ES-I3 (cell line): ENCODE measurements around the gene OR8D2.
"Not testable (repeated sequence)": the region's sequence is repeated elsewhere in the genome, so short reads cannot be mapped to it uniquely, and the experiment has no call there.

Source experiments
- H3K36me3 ChIP-seq: 2 replicates; pipeline ENCODE4 v1.6.1; 2013; ENCODE audit warnings: mild to moderate bottlenecking, low read length, control low read depth, moderate library complexity; ENCODE audit not compliant: insufficient read depth
- H3K4me1 ChIP-seq: 2 replicates; pipeline ENCODE4 v1.6.1; 2013; ENCODE audit warnings: mild to moderate bottlenecking, control low read depth, low read length; ENCODE audit not compliant: insufficient read depth
- H3K9ac ChIP-seq: 2 replicates; pipeline ENCODE4 v1.6.1; 2013; ENCODE audit warnings: low read depth, mild to moderate bottlenecking, low read length, moderate library complexity
- H3K9me3 ChIP-seq: 2 replicates; pipeline ENCODE4 v1.6.1; 2013; ENCODE audit warnings: mild to moderate bottlenecking, low read length, moderate library complexity; ENCODE audit not compliant: control insufficient read depth, insufficient read depth

Gene OR8D2

GRCh38 chr11:124310721-124311120 lies 9.3 kb downstream of the OR8D2 start:
- H3K9me3 ChIP-seq = no peaks in the 10 kb centered on the region
- H3K4me1 ChIP-seq = no peaks in the 10 kb centered on the region
- no peaks in the 10 kb centered on the region for H3K36me3 ChIP-seq
- H3K9ac ChIP-seq = no peak overlapping the region

GRCh38 chr11:124307093-124307492 lies 12.9 kb downstream of the OR8D2 start:
- Histone ChIP-seq H3K36me3 (no peaks in the 10 kb centered on the region), H3K4me1 (peaks cover 5% of the 10 kb centered on the region; the same call in 1 of the 2 replicates), H3K9ac (no peak overlapping the region), H3K9me3 (no peaks in the 10 kb centered on the region)

- H3K9me3 ChIP-seq = no peaks in the 10 kb centered on the region
- H3K4me1 ChIP-seq = peaks cover 13% of the 10 kb centered on the region; the same call in 1 of the 2 replicates
- no peaks in the 10 kb centered on the region for H3K36me3 ChIP-seq
- H3K9ac ChIP-seq = no peak overlapping the region
These were observed 17.5 kb downstream of the OR8D2 start for GRCh38 chr11:124302347-124303125.

DNA sequence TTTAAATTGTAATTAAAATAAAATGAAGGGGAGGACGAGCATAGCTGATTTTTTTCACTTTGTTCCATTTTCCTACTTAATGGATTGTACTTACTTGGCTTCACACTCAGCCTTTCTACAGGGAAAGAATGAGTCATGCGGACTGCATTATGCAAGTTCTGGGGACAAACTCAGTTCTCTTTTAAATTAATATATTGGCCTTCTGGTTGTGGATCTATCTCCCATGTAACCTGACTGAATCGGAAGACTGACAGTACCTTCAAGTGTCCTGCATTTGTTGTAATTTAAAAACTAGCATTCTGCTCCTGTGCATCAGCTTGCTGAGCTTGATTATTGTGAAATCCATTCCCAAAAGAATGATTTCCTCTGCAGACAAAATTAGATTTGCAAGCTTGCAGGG lies 18.4 kb downstream of the OR8D2 start:
- H3K4me1 ChIP-seq = peaks cover 13% of the 10 kb centered on the region; the same call in 1 of the 2 replicates
- H3K9ac ChIP-seq = no peak overlapping the region
- H3K9me3 ChIP-seq = no peaks in the 10 kb centered on the region
- H3K36me3 ChIP-seq = no peaks in the 10 kb centered on the region

GRCh38 chr11:124297921-124298320 lies 22.1 kb downstream of the OR8D2 start:
- Histone ChIP-seq H3K36me3 (no peaks in the 10 kb centered on the region), H3K4me1 (peaks cover 13% of the 10 kb centered on the region; the same call in 1 of the 2 replicates), H3K9me3 (no peaks in the 10 kb centered on the region), H3K9ac (no peak overlapping the region)

DNA sequence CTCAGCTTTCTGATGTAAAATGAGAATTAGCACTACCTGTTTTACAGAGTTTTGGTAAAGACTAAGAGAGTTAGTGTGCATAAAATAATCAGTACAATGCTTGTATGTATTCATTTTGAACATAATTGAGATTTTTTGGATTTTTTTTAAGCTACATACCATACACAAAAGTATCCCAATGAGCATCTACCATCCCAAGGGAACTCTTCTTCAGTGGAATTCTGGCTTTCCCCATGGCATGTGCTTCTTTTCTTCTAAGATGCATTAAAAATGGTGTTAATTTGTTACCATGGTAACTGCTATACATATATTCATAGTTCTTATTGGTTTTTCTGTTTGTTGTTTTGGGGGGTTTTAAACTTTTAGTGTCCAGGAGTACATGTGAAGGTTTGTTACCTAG lies 24.0 kb downstream of the OR8D2 start:
- H3K9ac ChIP-seq = no peak overlapping the region
- no peaks in the 10 kb centered on the region for H3K9me3 ChIP-seq
- H3K4me1 ChIP-seq = no peaks in the 10 kb centered on the region
- H3K36me3 ChIP-seq = no peaks in the 10 kb centered on the region

DNA sequence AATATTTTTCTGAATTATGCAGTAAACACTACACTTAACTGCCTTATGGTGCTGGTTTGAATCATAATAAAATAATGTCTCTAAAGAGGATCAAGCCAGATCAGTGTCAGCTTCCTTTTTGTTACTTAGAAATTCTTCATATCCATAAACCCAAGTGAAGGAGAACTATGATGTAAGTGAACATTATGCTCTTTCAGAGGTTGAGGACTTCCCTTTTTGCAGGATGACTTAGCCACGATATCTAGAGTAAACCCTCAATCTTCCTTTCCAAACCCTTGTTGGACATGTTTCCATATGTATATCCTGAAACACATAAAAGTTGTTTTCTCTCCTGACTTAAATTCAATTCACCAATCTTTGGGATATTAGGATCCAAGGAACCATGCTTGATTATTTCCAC lies 25.3 kb downstream of the OR8D2 start:
- Histone ChIP-seq H3K9ac (no peak overlapping the region), H3K9me3 (no peaks in the 10 kb centered on the region), H3K4me1 (no peaks in the 10 kb centered on the region), H3K36me3 (no peaks in the 10 kb centered on the region)

DNA sequence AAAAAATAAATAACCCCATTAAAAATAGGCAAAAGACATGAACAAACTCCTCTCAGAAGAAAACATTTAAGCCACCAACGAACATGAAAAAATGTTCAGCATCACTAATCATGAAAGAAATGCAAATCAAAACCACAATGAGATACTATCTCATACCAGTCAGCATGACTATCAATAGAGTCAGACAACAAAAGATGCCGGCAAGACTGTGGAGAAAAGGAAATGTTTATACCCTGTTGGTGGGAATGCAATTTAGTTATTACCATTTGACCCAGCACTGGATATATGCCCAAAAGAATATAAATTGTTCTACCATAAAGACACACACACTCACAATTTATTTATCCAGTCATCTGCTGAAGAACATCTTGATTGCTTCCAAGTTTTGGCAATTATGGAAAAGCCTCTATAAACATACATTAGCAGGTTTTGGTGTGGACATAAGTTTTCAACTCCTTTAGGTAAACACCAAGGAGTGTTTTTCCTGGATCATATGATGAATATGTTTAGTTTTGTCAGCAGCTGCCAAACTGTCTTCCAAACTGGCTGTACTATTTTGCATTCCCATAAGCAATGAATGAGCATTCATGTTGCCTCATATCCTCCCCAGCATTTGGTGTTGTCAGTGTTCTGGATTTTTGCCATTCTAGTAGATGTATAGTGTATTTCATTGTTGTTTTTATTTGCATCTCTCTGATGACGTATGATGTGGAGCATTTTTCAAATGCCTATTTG lies 34.2 kb downstream of the OR8D2 start:
- H3K36me3 ChIP-seq = no peaks in the 10 kb centered on the region
- H3K4me1 ChIP-seq = no peaks in the 10 kb centered on the region
- H3K9me3 ChIP-seq = no peaks in the 10 kb centered on the region
- H3K9ac ChIP-seq = no peak overlapping the region

DNA sequence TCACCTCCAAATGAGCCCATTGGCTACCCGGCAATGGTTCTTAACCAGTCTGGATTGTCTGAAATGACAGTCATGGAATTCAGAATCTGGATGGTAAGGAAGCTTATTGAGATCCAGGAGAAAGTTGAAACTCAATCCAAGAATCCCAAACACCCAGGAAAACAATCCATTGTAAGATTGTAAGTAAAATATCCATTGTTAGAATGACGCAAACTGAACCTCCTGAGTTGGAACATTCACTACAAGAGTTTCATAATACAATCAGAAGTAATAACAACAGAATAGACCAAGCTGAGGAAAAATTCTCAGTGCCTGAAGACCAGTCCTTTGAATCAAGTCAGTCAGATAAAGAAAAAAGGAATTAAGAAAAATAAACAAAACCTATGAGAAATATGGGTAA lies 41.7 kb downstream of the OR8D2 start:
- no peaks in the 10 kb centered on the region for H3K9me3 ChIP-seq
- H3K9ac ChIP-seq = no peak overlapping the region
- no peaks in the 10 kb centered on the region for H3K36me3 ChIP-seq
- H3K4me1 ChIP-seq = no peaks in the 10 kb centered on the region

- H3K36me3 ChIP-seq = no peaks in the 10 kb centered on the region
- H3K9ac ChIP-seq = no peak overlapping the region
- no peaks in the 10 kb centered on the region for H3K9me3 ChIP-seq
- H3K4me1 ChIP-seq = no peaks in the 10 kb centered on the region
These were observed 42.2 kb downstream of the OR8D2 start for GRCh38 chr11:124277804-124278203.

- Histone ChIP-seq H3K4me1 (no peaks in the 10 kb centered on the region), H3K9me3 (no peaks in the 10 kb centered on the region), H3K9ac (no peak overlapping the region), H3K36me3 (no peaks in the 10 kb centered on the region)
These were observed 42.8 kb downstream of the OR8D2 start for GRCh38 chr11:124277207-124277606.

DNA sequence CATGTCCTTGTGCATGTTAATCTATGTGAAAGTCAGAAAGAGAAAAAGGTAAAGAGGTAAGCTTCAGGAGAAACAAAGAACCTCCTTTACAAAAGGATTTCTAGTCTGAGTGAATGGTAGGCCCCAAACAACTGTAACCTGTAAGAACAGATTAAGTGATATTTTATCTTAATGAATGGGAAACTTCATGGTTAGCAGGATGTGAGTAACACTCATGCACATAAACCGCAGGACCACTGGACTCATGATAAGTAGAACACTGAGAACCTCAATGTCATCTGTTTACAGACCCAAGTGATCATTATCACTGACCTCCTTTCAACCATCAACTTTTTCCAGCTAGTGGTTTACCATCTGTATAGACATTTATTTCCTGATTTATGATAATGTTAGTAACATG lies 43.9 kb downstream of the OR8D2 start:
- H3K36me3 ChIP-seq = no peaks in the 10 kb centered on the region
- H3K9me3 ChIP-seq = no peaks in the 10 kb centered on the region
- H3K4me1 ChIP-seq = no peaks in the 10 kb centered on the region
- H3K9ac ChIP-seq = no peak overlapping the region

- no peaks in the 10 kb centered on the region for H3K9me3 ChIP-seq
- H3K36me3 ChIP-seq = no peaks in the 10 kb centered on the region
- no peak overlapping the region for H3K9ac ChIP-seq
- H3K4me1 ChIP-seq = no peaks in the 10 kb centered on the region; the same call in 1 of the 2 replicates
These were observed 46.0 kb downstream of the OR8D2 start for GRCh38 chr11:124274000-124274399.

DNA sequence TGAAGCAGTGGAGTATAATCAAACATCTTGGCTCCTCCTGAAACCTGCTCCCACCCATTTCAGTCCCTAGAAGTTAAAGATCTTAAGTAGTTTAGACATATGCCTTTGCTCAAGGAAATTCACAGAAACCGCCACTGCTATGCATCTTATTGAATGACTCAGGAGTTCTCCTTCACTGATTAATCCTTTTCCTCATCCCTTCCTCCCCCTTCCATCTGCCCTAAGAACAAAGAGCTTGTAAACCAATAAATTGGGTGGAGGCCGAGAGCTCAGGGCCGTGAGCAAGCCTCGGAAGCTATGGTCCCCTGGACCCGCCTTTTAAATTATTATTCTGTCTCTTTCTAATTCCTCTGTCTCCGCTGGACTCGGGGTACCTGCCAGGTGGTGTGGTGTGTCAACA lies 49.1 kb downstream of the OR8D2 start:
- not testable (repeated sequence) for H3K36me3 ChIP-seq, H3K9ac ChIP-seq, H3K4me1 ChIP-seq, H3K9me3 ChIP-seq
